K562 (cell line): Measurements from ENCODE around the gene ALDH1A3. TPM values are rescaled to one million over a fixed set of nuclear protein-coding genes. Genes with fewer than 3 reads are reported as not detected.
A peak's percentile ranks its signal among the peaks of the same experiment; 100 is the strongest.

Experiments
- ATAC-seq: fragments of 200-7000 bp; cut with Tn5 transposase; 3 replicates; pipeline ENCODE4 v1.9.1; 2020; ENCODE audit warnings: moderate library complexity
- BruUV-seq: library from RNA; stranded (reverse); fragments of 400-500 nt; replicated peaks from 2 replicates; lab custom pipeline; 2021; lab: Mats Ljungman, UMichigan
- CTCF ChIA-PET: fragments of 300-600 bp; formaldehyde crosslinking; extraction: SDS; loops from one replicate; lab custom pipeline; 2021; ENCODE audit warnings: low intra/inter-chr PET ratio; lab: Yijun Ruan, JAX
- POLR2A ChIA-PET: fragments of 300-600, 350-650 bp; sonication (Branson Sonifier 250); formaldehyde crosslinking; extraction: SDS; loops from one replicate; lab custom pipeline; 2021; ENCODE audit warnings: antibody characterized with exemption, inconsistent platforms; lab: Yijun Ruan, JAX
- DNase-seq, 4 experiments: peaks; one replicate each; pipeline versions ENCODE4 v3.0.0 to v3.0.0-alpha.2; 2011 to 2018; ENCODE audit warnings: low spot score in 3 of 4, mixed read lengths in 3 of 4; ENCODE audit errors: extremely low read depth in 1 of 4
- FAIRE-seq: peaks from 2 replicates; lab custom pipeline; 2011; peaks lifted over from hg19 to GRCh38; lab: Jason Lieb, UNC
- H2AFZ ChIP-seq: 2 replicates; pipeline ENCODE4 v1.6.0; 2011; ENCODE audit warnings: low read depth, low read length, control low read depth, inconsistent platforms
- H3K27ac ChIP-seq: fragments of 200-600 bp; 3 replicates; pipeline ENCODE4 v1.8.0; 2011; ENCODE audit warnings: low read depth, mild to moderate bottlenecking, control low read depth, inconsistent platforms, low read length, moderate library complexity, mixed read lengths; ENCODE audit errors: extremely low read depth
- H3K27me3 ChIP-seq, 2 experiments: fragments of 300-600 bp in 1 of 2; 2 replicates in 1 of 2; 3 replicates in 1 of 2; pipeline versions ENCODE4 v1.6.0 to v1.8.0; 2011; ENCODE audit warnings: inconsistent platforms in 2 of 2, low read length in 2 of 2, mild to moderate bottlenecking in 1 of 2, mixed read lengths in 1 of 2, moderate library complexity in 1 of 2; ENCODE audit not compliant: control insufficient read depth in 2 of 2, insufficient read depth in 2 of 2
- H3K36me3 ChIP-seq: fragments of 300-600 bp; 3 replicates; pipeline ENCODE4 v1.8.0; 2011; ENCODE audit warnings: mild to moderate bottlenecking, low read length, inconsistent platforms; ENCODE audit not compliant: control insufficient read depth, insufficient read depth
- H3K4me1 ChIP-seq, 2 experiments: fragments of 200-600 bp in 1 of 2; replicated peaks in 1 of 2; 2 replicates in 1 of 2; 3 replicates in 1 of 2; pipeline versions ENCODE4 v1.5.1 to v1.8.0; 2011; ENCODE audit warnings: inconsistent platforms in 2 of 2, low read length in 2 of 2, mild to moderate bottlenecking in 1 of 2, mixed read lengths in 1 of 2, moderate library complexity in 1 of 2; ENCODE audit not compliant: control insufficient read depth in 2 of 2, insufficient read depth in 2 of 2
- H3K4me2 ChIP-seq: 2 replicates; pipeline ENCODE4 v1.6.1; 2011; ENCODE audit warnings: low read length, control low read depth, inconsistent platforms, mixed read lengths; ENCODE audit not compliant: insufficient read depth
- H3K4me3 ChIP-seq: fragments of 200-600 bp; sonication (generic), shearing (Covaris generic); 2 replicates; pipeline ENCODE4 v1.5.1; 2016; ENCODE audit warnings: control low read depth, inconsistent platforms
- H3K79me2 ChIP-seq: fragments of 200-600 bp; 3 replicates; pipeline ENCODE4 v1.8.0; 2011; ENCODE audit warnings: low read length, inconsistent platforms; ENCODE audit not compliant: control insufficient read depth, insufficient read depth
- H3K9ac ChIP-seq, 2 experiments: 2 replicates each; pipeline versions ENCODE4 v1.6.0 to v1.6.1; 2011; ENCODE audit warnings: low read depth in 2 of 2, low read length in 2 of 2, control low read depth in 1 of 2, inconsistent platforms in 1 of 2, mild to moderate bottlenecking in 1 of 2, mixed read lengths in 1 of 2; ENCODE audit not compliant: insufficient read depth in 1 of 2
- H3K9me1 ChIP-seq: one replicate; pipeline ENCODE4 v1.6.0; 2011; ENCODE audit warnings: inconsistent platforms, mild to moderate bottlenecking, low read length, moderate library complexity; ENCODE audit not compliant: control insufficient read depth, insufficient read depth
- H3K9me3 ChIP-seq: replicated peaks from 2 replicates; pipeline ENCODE4 v1.5.1; 2011; ENCODE audit warnings: low read depth, low read length, inconsistent platforms; ENCODE audit not compliant: control insufficient read depth, insufficient read depth
- H4K20me1 ChIP-seq: replicated peaks from 2 replicates; pipeline ENCODE4 v1.6.1; 2011; ENCODE audit warnings: low read length, inconsistent platforms, mixed read lengths; ENCODE audit not compliant: control insufficient read depth, insufficient read depth
- AFF1 ChIP-seq, 2 experiments: fragments of 450-650 bp; IDR thresholded peaks; 2 replicates each; pipeline ENCODE4 v1.6.1; 2018; ENCODE audit warnings: mild to moderate bottlenecking in 2 of 2, low read depth in 1 of 2; ENCODE audit not compliant: partially characterized antibody in 2 of 2
- CBFB ChIP-seq: sonication (generic); formaldehyde crosslinking; IDR thresholded peaks from 2 replicates; pipeline ENCODE4 v1.4.0; 2020; ENCODE audit warnings: mild to moderate bottlenecking, missing genetic modification reagents
- ELF1 ChIP-seq: fragments of 200-800 bp; sonication (Bioruptor generic); IDR thresholded peaks from 2 replicates; pipeline ENCODE4 v1.6.1; 2016; ENCODE audit warnings: missing genetic modification characterization, missing compliant biosample characterization
- ETV1 ChIP-seq: fragments of 450-650 bp; conservative IDR thresholded peaks from 2 replicates; pipeline ENCODE4 v1.6.1; 2016; ENCODE audit warnings: missing genetic modification characterization, control low read depth, low read depth, missing compliant biosample characterization
- GABPA ChIP-seq: fragments of 200-800 bp; sonication (Bioruptor generic); conservative IDR thresholded peaks from 2 replicates; pipeline ENCODE4 v1.6.1; 2016; ENCODE audit warnings: low read depth, missing genetic modification characterization, missing compliant biosample characterization
- NFIC ChIP-seq: fragments of 450-650 bp; IDR thresholded peaks from 2 replicates; pipeline ENCODE4 v1.6.1; 2017; ENCODE audit warnings: mild to moderate bottlenecking, inconsistent platforms
- TFAP4 ChIP-seq: sonication (generic); formaldehyde crosslinking; IDR thresholded peaks from 2 replicates; pipeline ENCODE4 v1.8.0; 2022; ENCODE audit warnings: missing genetic modification reagents, mild to moderate bottlenecking, moderate library complexity, borderline replicate concordance
- ZKSCAN3 ChIP-seq: fragments of 250-450 bp; sonication (Bioruptor Pico); IDR thresholded peaks from 2 replicates; pipeline ENCODE4 v1.4.0; 2020
- WGBS: fragments of 100-300 bp; shearing (Covaris generic); methylation state at CpG from one replicate; pipeline ENCODE4 v1.1.6; 2016; ENCODE audit warnings: low coverage, mixed read lengths; ENCODE audit not compliant: insufficient coverage; ENCODE audit errors: missing lambda C conversion rate; 5-methylcytosine and 5-hydroxymethylcytosine counted together
- in situ Hi-C: fragments of 300-500 bp; cut with MboI; formaldehyde crosslinking; loops from 4 replicates; pipeline ENCODE4 v1.15.0; 2018; ENCODE audit warnings: inconsistent platforms, mixed read lengths
- intact Hi-C: fragments of 100-400 bp; cut with micrococcal nuclease; formaldehyde crosslinking; loops from 2 replicates; pipeline ENCODE4 v1.14.2; 2022
- polyA plus RNA-seq, 8 experiments: library from polyadenylated mRNA; depleted of rRNA in 4 of 8; stranded (reverse) in 5 of 8; unstranded in 3 of 8; fragments of >200 nt; fragmentation: Nextera tagmentation in 2 of 8; fragmentation: Illumina TruSeq in 1 of 8; extraction: Ambion mirVana in 2 of 8; extraction: Trizol in 1 of 8; gene quantifications; 2 replicates each; pipeline versions ENCODE4 v1.2.1 to v1.2.3, GENCODE V29; 2011 to 2014; ENCODE audit warnings: inconsistent platforms in 1 of 8, missing spikeins in 1 of 8
- total RNA-seq, 7 experiments: library from RNA; depleted of rRNA in 6 of 7; stranded (reverse); fragments of >200 nt in 6 of 7; fragmentation: Illumina TruSeq in 2 of 7; extraction: Trizol in 2 of 7; gene quantifications; 2 replicates each; pipeline versions ENCODE4 v1.2.1 to v1.2.3, GENCODE V29; 2011 to 2021; ENCODE audit warnings: low replicate concordance in 1 of 7

ALDH1A3 gene
- total and polyA plus RNA-seq, 9 of the 15 experiments (the other 6 are each of a cell fraction or from before 2014, with no cell fraction given) = 0.38 TPM; not detected in 8

GRCh38 chr15:100902436-100903167 is 23.0 kb downstream of the ALDH1A3 start:
- Histone ChIP-seq H4K20me1 (no peaks in the 10 kb centered on the region; the same call in 1 of the 2 replicates), H2AFZ (no peak overlapping the region), H3K9me3 (no peaks in the 10 kb centered on the region), H3K4me1 (no peaks in the 10 kb centered on the region), H3K9me1 (no peaks in the 10 kb centered on the region), H3K36me3 (no peaks in the 10 kb centered on the region), H3K79me2 (no peaks in the 10 kb centered on the region), H3K4me3 (no peak overlapping the region), H3K27me3 (peaks cover 40 to 73% of the 10 kb centered on the region in 2 experiments), H3K9ac (no peak overlapping the region), H3K27ac (no peak overlapping the region), H3K4me2 (no peak overlapping the region)
- CTCF ChIA-PET = no interaction called here
- BruUV-seq = no TSS peak
- DNase-seq (no peak), ATAC-seq (peak; percentile 56; the same call in 2 of the 3 replicates), FAIRE-seq (no peak)
- TF ChIP-seq GABPA (peak; percentile 53; the same call in 1 of the 2 replicates), ETV1 (tag) (0 out of 2 replicates have a peak, but pooled peaks have one; percentile 27), ZKSCAN3 (CRISPR knock-in tag) (no peak), ELF1 (0 out of 2 replicates have a peak, but pooled peaks have one; percentile 28), CBFB (CRISPR knock-in tag) (no peak), NFIC (peak; percentile 11; the same call in 1 of the 2 replicates), AFF1 (IDR thresholded peaks at IDR 0.05; ENCODE audit: low read depth in 1 of 2, partially characterized antibody in 2 of 2) (peak in 1 of 2 experiments; percentile 70), TFAP4 (CRISPR knock-in tag) (0 out of 2 replicates have a peak, but pooled peaks have one; percentile 22)
- intact Hi-C loops = no loop called here
- in situ Hi-C loops = loop anchor here (25.0 kb wide), 1 partner anchor 360 kb away; the partner anchor contains the start of gene CHSY1
- 3% methylated on average over 20 of the region's 22 CpGs for WGBS
- POLR2A ChIA-PET = interaction anchor here (0.6 to 1.5 kb wide), 4 partner anchors 49 to 349 kb away, joined by 3 read pairs; no protein-coding TSS in a partner anchor
